PC-9 (cell line): ENCODE data around the gene TRMT2A.

Experiments
- EZH2 ChIP-seq: fragments of 200-600 bp; sonication (generic); IDR thresholded peaks from 2 replicates; pipeline ENCODE4 v1.8.0; 2017; ENCODE audit warnings: antibody characterized with exemption, low read depth
- TF ChIP-seq, protein P1 (sequence below): fragments of 200-600 bp; sonication (generic); conservative IDR thresholded peaks from 2 replicates; pipeline ENCODE4 v1.6.1; 2017; ENCODE audit warnings: mixed run types, antibody characterized with exemption, mild to moderate bottlenecking, moderate library complexity

DNA sequence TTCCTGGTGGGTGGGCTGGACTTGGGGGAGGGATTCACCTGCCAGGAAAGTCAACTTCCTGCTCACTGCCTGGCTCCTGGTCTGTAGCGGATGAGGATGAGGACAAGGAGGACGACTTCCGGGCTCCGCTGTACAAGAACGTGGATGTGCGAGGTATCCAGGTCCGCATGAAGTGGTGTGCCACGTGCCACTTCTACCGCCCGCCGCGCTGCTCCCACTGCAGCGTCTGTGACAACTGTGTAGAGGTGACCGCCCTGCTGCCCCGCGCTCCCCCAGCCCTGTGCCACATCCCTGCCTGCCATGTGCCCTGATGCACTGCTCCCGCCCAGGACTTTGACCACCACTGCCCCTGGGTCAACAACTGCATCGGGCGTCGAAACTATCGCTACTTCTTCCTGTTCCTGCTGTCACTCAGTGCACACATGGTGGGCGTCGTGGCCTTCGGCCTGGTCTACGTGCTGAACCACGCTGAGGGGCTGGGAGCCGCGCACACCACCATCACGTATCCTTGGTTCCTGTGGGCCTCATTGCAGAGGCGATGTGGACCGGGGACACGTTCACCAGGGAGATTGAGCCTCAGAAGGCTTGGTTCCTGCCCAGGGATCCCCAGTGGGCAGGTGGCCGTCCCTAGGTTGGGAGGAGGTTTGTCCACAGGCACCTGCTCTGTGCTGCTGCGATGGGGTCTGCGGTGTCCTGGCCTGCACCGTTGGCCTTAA, 22.5 kb upstream of the TRMT2A start:
- TF ChIP-seq, protein P1, sequence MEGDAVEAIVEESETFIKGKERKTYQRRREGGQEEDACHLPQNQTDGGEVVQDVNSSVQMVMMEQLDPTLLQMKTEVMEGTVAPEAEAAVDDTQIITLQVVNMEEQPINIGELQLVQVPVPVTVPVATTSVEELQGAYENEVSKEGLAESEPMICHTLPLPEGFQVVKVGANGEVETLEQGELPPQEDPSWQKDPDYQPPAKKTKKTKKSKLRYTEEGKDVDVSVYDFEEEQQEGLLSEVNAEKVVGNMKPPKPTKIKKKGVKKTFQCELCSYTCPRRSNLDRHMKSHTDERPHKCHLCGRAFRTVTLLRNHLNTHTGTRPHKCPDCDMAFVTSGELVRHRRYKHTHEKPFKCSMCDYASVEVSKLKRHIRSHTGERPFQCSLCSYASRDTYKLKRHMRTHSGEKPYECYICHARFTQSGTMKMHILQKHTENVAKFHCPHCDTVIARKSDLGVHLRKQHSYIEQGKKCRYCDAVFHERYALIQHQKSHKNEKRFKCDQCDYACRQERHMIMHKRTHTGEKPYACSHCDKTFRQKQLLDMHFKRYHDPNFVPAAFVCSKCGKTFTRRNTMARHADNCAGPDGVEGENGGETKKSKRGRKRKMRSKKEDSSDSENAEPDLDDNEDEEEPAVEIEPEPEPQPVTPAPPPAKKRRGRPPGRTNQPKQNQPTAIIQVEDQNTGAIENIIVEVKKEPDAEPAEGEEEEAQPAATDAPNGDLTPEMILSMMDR, result no peak
- no peak for TF ChIP-seq EZH2
